Measurements from ENCODE around the gene DBH. TPM values are rescaled to one million over a fixed set of nuclear protein-coding genes. Genes with fewer than 3 reads are reported as not detected.

The DBH gene
- total and polyA plus RNA-seq, 2 of the 13 experiments (the other 11 are each of a cell fraction or from before 2014, with no cell fraction given): not detected

DNA sequence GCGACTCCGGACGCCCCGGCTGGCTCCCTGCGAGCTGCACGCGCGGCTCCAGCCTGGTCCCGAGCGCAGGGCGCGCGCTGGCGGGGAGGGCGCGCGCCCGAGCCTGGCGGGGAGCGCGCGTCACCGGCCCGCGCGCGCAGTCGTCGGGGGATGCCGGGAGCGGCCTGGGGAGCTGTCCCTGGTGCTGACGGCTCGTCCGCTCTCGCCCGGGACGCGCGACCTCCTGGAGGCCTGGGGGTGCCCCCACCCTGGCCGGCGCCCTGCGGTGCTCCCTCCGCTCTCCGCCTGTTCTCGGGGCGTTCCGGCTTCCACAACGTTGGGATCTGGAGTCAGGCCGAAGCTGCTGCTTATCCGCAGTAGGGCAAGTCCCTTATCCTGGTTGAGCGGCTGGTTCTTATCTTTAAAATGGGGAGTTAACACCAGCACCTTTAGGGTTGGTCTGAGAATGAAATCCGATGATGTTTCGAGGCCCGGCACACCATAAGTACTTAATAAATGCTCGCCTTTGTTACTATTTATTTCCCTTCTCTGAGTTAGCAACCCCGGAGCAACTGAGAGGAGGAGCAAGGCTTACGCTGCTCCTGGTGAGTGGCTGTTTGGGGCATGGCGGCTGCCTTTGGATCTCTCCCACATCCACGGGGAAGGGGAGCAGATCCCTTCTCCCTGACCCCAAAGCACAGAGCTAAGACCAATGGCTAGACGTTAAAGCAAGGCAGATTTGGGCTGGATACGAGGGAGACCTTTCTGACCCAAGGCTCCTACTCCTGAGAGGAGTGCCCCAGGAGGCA is 26.7 kb upstream of the DBH start, which contains the start of gene FAM163B (continued):
- TF ChIP-seq GATAD1 (CRISPR knock-in tag; IDR thresholded peaks at IDR 0.05) (peak; percentile 45; the same call in 1 of the 2 replicates), ZBTB14 (CRISPR knock-in tag; IDR thresholded peaks at IDR 0.05) (peak; percentile 91), ZNF629 (CRISPR knock-in tag; conservative IDR thresholded peaks at IDR 0.05) (0 out of 2 replicates have a peak, but pooled peaks have one; percentile 14), SALL2 (CRISPR knock-in tag; IDR thresholded peaks at IDR 0.05) (peak; percentile 46; the same call in 1 of the 2 replicates), ZNF468 (CRISPR knock-in tag; IDR thresholded peaks at IDR 0.05) (no peak), KMT2B (CRISPR knock-in tag; IDR thresholded peaks at IDR 0.05) (0 out of 2 replicates have a peak, but pooled peaks have one; percentile 44), NR2C2 (CRISPR knock-in tag; IDR thresholded peaks at IDR 0.05; ENCODE audit: borderline replicate concordance) (no peak), KLF6 (CRISPR knock-in tag; IDR thresholded peaks at IDR 0.05) (peak; percentile 69; the same call in 1 of the 2 replicates), ZNF331 (CRISPR knock-in tag; IDR thresholded peaks at IDR 0.05) (peak; percentile 67), ZNF589 (CRISPR knock-in tag; conservative IDR thresholded peaks at IDR 0.05) (0 out of 2 replicates have a peak, but pooled peaks have one; percentile 37), HDAC6 (IDR thresholded peaks at IDR 0.05; ENCODE audit: low read depth, low read length) (no peak), MTF2 (CRISPR knock-in tag; IDR thresholded peaks at IDR 0.05; ENCODE audit: borderline replicate concordance) (no peak), ISX (CRISPR knock-in tag; conservative IDR thresholded peaks at IDR 0.05) (peak; percentile 60; the same call in 1 of the 2 replicates), RAD21 (CRISPR knock-in tag; IDR thresholded peaks at IDR 0.05) (peak; percentile 20; the same call in 1 of the 2 replicates), SP140L (CRISPR knock-in tag; IDR thresholded peaks at IDR 0.05; ENCODE audit: borderline replicate concordance) (no peak), ZNF431 (CRISPR knock-in tag; IDR thresholded peaks at IDR 0.05; ENCODE audit: borderline replicate concordance, low read depth) (0 out of 2 replicates have a peak, but pooled peaks have one; percentile 54), EHMT2 (IDR thresholded peaks at IDR 0.05; ENCODE audit: borderline replicate concordance, low read depth, low read length) (peak; percentile 79; the same call in 1 of the 2 replicates), ZNF724P (CRISPR knock-in tag; IDR thresholded peaks at IDR 0.05; ENCODE audit: borderline replicate concordance) (0 out of 2 replicates have a peak, but pooled peaks have one; percentile 38), ARID2 (CRISPR knock-in tag; IDR thresholded peaks at IDR 0.05; ENCODE audit: borderline replicate concordance) (no peak), RFX1 (IDR thresholded peaks at IDR 0.05) (no peak), ZNF441 (CRISPR knock-in tag; IDR thresholded peaks at IDR 0.05; ENCODE audit: borderline replicate concordance) (peak; percentile 79), SALL1 (CRISPR knock-in tag; IDR thresholded peaks at IDR 0.05) (peak; percentile 72), ZNF329 (CRISPR knock-in tag; IDR thresholded peaks at IDR 0.05; ENCODE audit: low read depth) (peak; percentile 70; the same call in 1 of the 2 replicates)
- TF ChIP-seq, protein P1, sequence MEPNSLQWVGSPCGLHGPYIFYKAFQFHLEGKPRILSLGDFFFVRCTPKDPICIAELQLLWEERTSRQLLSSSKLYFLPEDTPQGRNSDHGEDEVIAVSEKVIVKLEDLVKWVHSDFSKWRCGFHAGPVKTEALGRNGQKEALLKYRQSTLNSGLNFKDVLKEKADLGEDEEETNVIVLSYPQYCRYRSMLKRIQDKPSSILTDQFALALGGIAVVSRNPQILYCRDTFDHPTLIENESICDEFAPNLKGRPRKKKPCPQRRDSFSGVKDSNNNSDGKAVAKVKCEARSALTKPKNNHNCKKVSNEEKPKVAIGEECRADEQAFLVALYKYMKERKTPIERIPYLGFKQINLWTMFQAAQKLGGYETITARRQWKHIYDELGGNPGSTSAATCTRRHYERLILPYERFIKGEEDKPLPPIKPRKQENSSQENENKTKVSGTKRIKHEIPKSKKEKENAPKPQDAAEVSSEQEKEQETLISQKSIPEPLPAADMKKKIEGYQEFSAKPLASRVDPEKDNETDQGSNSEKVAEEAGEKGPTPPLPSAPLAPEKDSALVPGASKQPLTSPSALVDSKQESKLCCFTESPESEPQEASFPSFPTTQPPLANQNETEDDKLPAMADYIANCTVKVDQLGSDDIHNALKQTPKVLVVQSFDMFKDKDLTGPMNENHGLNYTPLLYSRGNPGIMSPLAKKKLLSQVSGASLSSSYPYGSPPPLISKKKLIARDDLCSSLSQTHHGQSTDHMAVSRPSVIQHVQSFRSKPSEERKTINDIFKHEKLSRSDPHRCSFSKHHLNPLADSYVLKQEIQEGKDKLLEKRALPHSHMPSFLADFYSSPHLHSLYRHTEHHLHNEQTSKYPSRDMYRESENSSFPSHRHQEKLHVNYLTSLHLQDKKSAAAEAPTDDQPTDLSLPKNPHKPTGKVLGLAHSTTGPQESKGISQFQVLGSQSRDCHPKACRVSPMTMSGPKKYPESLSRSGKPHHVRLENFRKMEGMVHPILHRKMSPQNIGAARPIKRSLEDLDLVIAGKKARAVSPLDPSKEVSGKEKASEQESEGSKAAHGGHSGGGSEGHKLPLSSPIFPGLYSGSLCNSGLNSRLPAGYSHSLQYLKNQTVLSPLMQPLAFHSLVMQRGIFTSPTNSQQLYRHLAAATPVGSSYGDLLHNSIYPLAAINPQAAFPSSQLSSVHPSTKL (CRISPR knock-in tag; IDR thresholded peaks at IDR 0.05): peak; percentile 32; the same call in 1 of the 2 replicates
- TF ChIP-seq, protein P2, sequence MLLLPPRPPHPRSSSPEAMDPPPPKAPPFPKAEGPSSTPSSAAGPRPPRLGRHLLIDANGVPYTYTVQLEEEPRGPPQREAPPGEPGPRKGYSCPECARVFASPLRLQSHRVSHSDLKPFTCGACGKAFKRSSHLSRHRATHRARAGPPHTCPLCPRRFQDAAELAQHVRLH (CRISPR knock-in tag; IDR thresholded peaks at IDR 0.05; ENCODE audit: borderline replicate concordance, low read depth): 0 out of 2 replicates have a peak, but pooled peaks have one; percentile 52

All from HepG2 (cell line).